KMS-11 (cell line): ENCODE data around the gene DCAF5.

Experiments used
- H2AFZ ChIP-seq: fragments of 200-600 bp; sonication (generic); 2 replicates; pipeline ENCODE4 v1.6.1; 2016; ENCODE audit warnings: antibody characterized with exemption, mixed run types, low read depth
- H3K27ac ChIP-seq: fragments of 200-600 bp; sonication (generic); 2 replicates; pipeline ENCODE4 v1.6.1; 2016; ENCODE audit warnings: mild to moderate bottlenecking, mixed run types
- H3K27me3 ChIP-seq: fragments of 200-600 bp; sonication (generic); 2 replicates; pipeline ENCODE4 v1.6.1; 2017; ENCODE audit warnings: mild to moderate bottlenecking, low read depth, mixed run types, moderate library complexity; ENCODE audit not compliant: insufficient read depth
- H3K36me3 ChIP-seq: fragments of 200-600 bp; sonication (generic); 2 replicates; pipeline ENCODE4 v1.6.1; 2017; ENCODE audit warnings: mild to moderate bottlenecking, mixed run types; ENCODE audit not compliant: insufficient read depth
- H3K4me1 ChIP-seq: fragments of 200-600 bp; sonication (generic); 2 replicates; pipeline ENCODE4 v1.6.1; 2016; ENCODE audit warnings: mild to moderate bottlenecking, low read depth, mixed run types; ENCODE audit not compliant: poor library complexity, severe bottlenecking
- H3K4me2 ChIP-seq: fragments of 200-600 bp; sonication (generic); 2 replicates; pipeline ENCODE4 v1.7.0; 2016; ENCODE audit warnings: mild to moderate bottlenecking, mixed run types
- H3K4me3 ChIP-seq: fragments of 200-600 bp; sonication (generic); IDR thresholded peaks from 2 replicates; pipeline ENCODE4 v1.6.1; 2017; ENCODE audit warnings: low read depth, low read length, mixed read lengths; ENCODE audit not compliant: insufficient read depth
- H3K79me2 ChIP-seq: fragments of 200-600 bp; sonication (generic); 2 replicates; pipeline ENCODE4 v1.6.1; 2016; ENCODE audit warnings: low read depth, mixed run types; ENCODE audit not compliant: insufficient read depth
- H3K9ac ChIP-seq: fragments of 200-600 bp; sonication (generic); 2 replicates; pipeline ENCODE4 v1.6.1; 2016; ENCODE audit warnings: mild to moderate bottlenecking, mixed run types
- H4K20me1 ChIP-seq: fragments of 200-600 bp; sonication (generic); 2 replicates; pipeline ENCODE4 v1.6.1; 2016; ENCODE audit warnings: mild to moderate bottlenecking, mixed run types; ENCODE audit not compliant: insufficient read depth
- CTCF ChIP-seq: fragments of 200-600 bp; sonication (generic); conservative IDR thresholded peaks from 2 replicates; pipeline ENCODE4 v1.6.1; 2017; ENCODE audit warnings: low read depth, mild to moderate bottlenecking, antibody characterized with exemption, low read length, moderate library complexity, mixed read lengths

Gene DCAF5

GRCh38 chr14:69005432-69006148, 147.3 kb downstream of the DCAF5 start:
- Histone ChIP-seq H3K36me3 (no peaks in the 10 kb centered on the region), H3K4me3 (no peak overlapping the region), H2AFZ (no peak overlapping the region), H4K20me1 (no peaks in the 10 kb centered on the region), H3K27ac (no peak overlapping the region), H3K27me3 (no peaks in the 10 kb centered on the region), H3K9ac (no peak overlapping the region), H3K4me1 (no peaks in the 10 kb centered on the region), H3K4me2 (no peak overlapping the region), H3K79me2 (no peaks in the 10 kb centered on the region)
- TF ChIP-seq CTCF, result no peak

GRCh38 chr14:69004731-69005431, 148.0 kb downstream of the DCAF5 start:
- Histone ChIP-seq H4K20me1 (no peaks in the 10 kb centered on the region), H3K4me1 (no peaks in the 10 kb centered on the region), H3K27me3 (no peaks in the 10 kb centered on the region), H3K9ac (no peak overlapping the region), H3K79me2 (no peaks in the 10 kb centered on the region), H3K4me3 (no peak overlapping the region), H2AFZ (no peak overlapping the region), H3K27ac (no peak overlapping the region), H3K36me3 (no peaks in the 10 kb centered on the region), H3K4me2 (no peak overlapping the region)
- no peak for TF ChIP-seq CTCF

- Histone ChIP-seq H3K27ac (no peak overlapping the region), H3K9ac (no peak overlapping the region), H3K36me3 (no peaks in the 10 kb centered on the region), H4K20me1 (no peaks in the 10 kb centered on the region), H3K4me3 (no peak overlapping the region), H3K4me1 (no peaks in the 10 kb centered on the region), H3K27me3 (no peaks in the 10 kb centered on the region), H3K4me2 (no peak overlapping the region), H3K79me2 (no peaks in the 10 kb centered on the region), H2AFZ (no peak overlapping the region)
- no peak for TF ChIP-seq CTCF
Observed at GRCh38 chr14:69003626-69004025, 149.3 kb downstream of the DCAF5 start.

- Histone ChIP-seq H3K4me1 (no peaks in the 10 kb centered on the region), H3K79me2 (no peaks in the 10 kb centered on the region), H3K27me3 (no peaks in the 10 kb centered on the region), H2AFZ (no peak overlapping the region), H4K20me1 (no peaks in the 10 kb centered on the region), H3K27ac (no peak overlapping the region), H3K36me3 (no peaks in the 10 kb centered on the region), H3K9ac (no peak overlapping the region), H3K4me2 (no peak overlapping the region), H3K4me3 (no peak overlapping the region)
- TF ChIP-seq CTCF, result no peak
Observed at GRCh38 chr14:69002069-69002468, 150.8 kb downstream of the DCAF5 start.
